HUES48 (cell line): ENCODE data around the gene ASTN2.

Source experiments
- H3K27ac ChIP-seq: one replicate; pipeline ENCODE4 v1.7.0; 2013; ENCODE audit warnings: low read depth, low read length, inconsistent platforms
- H3K27me3 ChIP-seq: 2 replicates; pipeline ENCODE4 v1.6.1; 2013; ENCODE audit warnings: mild to moderate bottlenecking, low read length; ENCODE audit not compliant: control insufficient read depth, insufficient read depth
- H3K36me3 ChIP-seq: 2 replicates; pipeline ENCODE4 v1.6.1; 2013; ENCODE audit warnings: low read length; ENCODE audit not compliant: control insufficient read depth, insufficient read depth
- H3K4me1 ChIP-seq: 2 replicates; pipeline ENCODE4 v1.6.1; 2013; ENCODE audit warnings: mild to moderate bottlenecking, low read length; ENCODE audit not compliant: control insufficient read depth, insufficient read depth
- H3K4me3 ChIP-seq: 2 replicates; pipeline ENCODE4 v1.5.1; 2013; ENCODE audit warnings: mild to moderate bottlenecking, low read depth, low read length
- H3K9ac ChIP-seq: 2 replicates; pipeline ENCODE4 v1.6.1; 2013; ENCODE audit warnings: mild to moderate bottlenecking, low read depth, low read length, moderate library complexity
- H3K9me3 ChIP-seq: 2 replicates; pipeline ENCODE4 v1.6.1; 2013; ENCODE audit warnings: low read length; ENCODE audit not compliant: control insufficient read depth, insufficient read depth

The ASTN2 gene

DNA sequence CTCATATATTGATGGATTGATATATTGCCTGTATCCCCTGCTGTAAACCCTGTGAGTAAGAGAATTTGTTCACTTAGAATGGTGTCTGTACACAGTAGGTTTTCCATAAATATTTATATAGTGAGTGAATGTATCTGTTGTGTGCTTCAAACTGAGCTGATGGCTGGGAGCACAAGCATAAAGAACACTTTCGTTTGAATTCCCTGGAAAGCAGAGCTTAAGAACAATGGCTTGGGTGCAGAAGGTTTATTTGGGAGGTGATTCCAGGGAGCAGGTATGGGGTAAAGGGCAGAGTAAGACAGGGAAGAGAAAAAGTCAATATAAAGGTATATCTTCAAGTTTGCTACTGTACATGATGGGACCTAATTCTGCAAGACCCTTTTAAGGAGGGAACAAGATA is 918.7 kb downstream of the ASTN2 start:
- Histone ChIP-seq H3K9ac (no peak overlapping the region), H3K4me3 (no peak overlapping the region), H3K9me3 (no peaks in the 10 kb centered on the region), H3K27me3 (no peaks in the 10 kb centered on the region), H3K4me1 (peaks cover 22% of the 10 kb centered on the region), H3K27ac (no peak overlapping the region), H3K36me3 (no peaks in the 10 kb centered on the region)

GRCh38 chr9:116495725-116496124 is 919.1 kb downstream of the ASTN2 start:
- no peak overlapping the region for H3K9ac ChIP-seq
- no peak overlapping the region for H3K4me3 ChIP-seq
- no peaks in the 10 kb centered on the region for H3K27me3 ChIP-seq
- no peaks in the 10 kb centered on the region for H3K36me3 ChIP-seq
- H3K9me3 ChIP-seq: no peaks in the 10 kb centered on the region
- no peak overlapping the region for H3K27ac ChIP-seq
- peaks cover 25% of the 10 kb centered on the region for H3K4me1 ChIP-seq

- Histone ChIP-seq H3K36me3 (no peaks in the 10 kb centered on the region), H3K4me1 (peaks cover 21% of the 10 kb centered on the region), H3K9me3 (no peaks in the 10 kb centered on the region), H3K27ac (no peak overlapping the region), H3K9ac (no peak overlapping the region), H3K4me3 (no peak overlapping the region), H3K27me3 (no peaks in the 10 kb centered on the region)
These were observed 919.8 kb downstream of the ASTN2 start for GRCh38 chr9:116494815-116495634.

- Histone ChIP-seq H3K9me3 (no peaks in the 10 kb centered on the region), H3K27me3 (no peaks in the 10 kb centered on the region), H3K4me3 (no peak overlapping the region), H3K4me1 (peaks cover 20% of the 10 kb centered on the region), H3K36me3 (no peaks in the 10 kb centered on the region), H3K27ac (no peak overlapping the region), H3K9ac (no peak overlapping the region)
These were observed 921.5 kb downstream of the ASTN2 start for GRCh38 chr9:116493183-116493860.

DNA sequence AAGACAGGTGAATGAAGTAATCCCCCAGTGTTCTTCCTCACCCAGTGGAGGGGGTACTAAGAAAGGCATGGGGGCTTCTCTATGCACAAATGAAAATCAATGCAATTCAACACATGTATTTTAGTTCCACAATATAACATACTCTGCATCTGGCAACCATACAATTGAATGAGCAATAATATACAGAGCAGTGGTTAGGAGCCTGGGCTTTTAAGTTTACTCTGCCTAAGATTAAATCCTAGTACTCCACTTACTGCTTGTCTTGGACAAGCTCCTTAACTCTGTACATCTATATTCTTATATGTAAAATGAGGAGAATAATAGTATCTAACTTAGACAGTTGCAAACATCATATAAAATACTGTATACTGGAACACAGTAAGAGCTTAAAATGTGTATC is 923.2 kb downstream of the ASTN2 start:
- Histone ChIP-seq H3K9me3 (no peaks in the 10 kb centered on the region), H3K27ac (no peak overlapping the region), H3K4me3 (no peak overlapping the region), H3K4me1 (peaks cover 20% of the 10 kb centered on the region), H3K27me3 (no peaks in the 10 kb centered on the region), H3K36me3 (no peaks in the 10 kb centered on the region), H3K9ac (no peak overlapping the region)

GRCh38 chr9:116491219-116491618 is 923.6 kb downstream of the ASTN2 start:
- peaks cover 20% of the 10 kb centered on the region for H3K4me1 ChIP-seq
- no peaks in the 10 kb centered on the region for H3K9me3 ChIP-seq
- H3K4me3 ChIP-seq: no peak overlapping the region
- H3K27ac ChIP-seq: no peak overlapping the region
- no peaks in the 10 kb centered on the region for H3K27me3 ChIP-seq
- no peak overlapping the region for H3K9ac ChIP-seq
- H3K36me3 ChIP-seq: no peaks in the 10 kb centered on the region

DNA sequence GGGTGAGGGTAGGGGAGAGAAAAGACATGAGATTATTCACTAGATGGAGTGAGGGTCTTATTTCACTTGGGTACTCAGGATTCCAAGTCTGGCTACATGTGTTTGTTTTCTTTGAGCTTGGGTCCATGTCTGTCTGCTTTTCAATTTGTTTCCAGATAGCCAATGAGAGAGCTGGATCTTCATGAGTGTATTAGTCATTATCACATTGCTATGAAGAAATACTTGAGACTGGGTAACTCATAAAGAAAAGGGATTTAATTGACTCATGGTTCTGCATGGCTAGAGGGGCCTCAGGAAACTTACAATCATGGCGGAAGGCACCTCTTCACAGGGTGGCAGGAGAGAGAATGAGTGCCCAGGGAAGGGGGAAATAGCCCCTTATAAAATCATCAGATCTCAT is 924.5 kb downstream of the ASTN2 start:
- H3K9me3 ChIP-seq: no peaks in the 10 kb centered on the region
- H3K4me3 ChIP-seq: no peak overlapping the region
- peaks cover 20% of the 10 kb centered on the region for H3K4me1 ChIP-seq
- H3K27me3 ChIP-seq: no peaks in the 10 kb centered on the region
- H3K27ac ChIP-seq: no peak overlapping the region
- H3K9ac ChIP-seq: no peak overlapping the region
- H3K36me3 ChIP-seq: no peaks in the 10 kb centered on the region

DNA sequence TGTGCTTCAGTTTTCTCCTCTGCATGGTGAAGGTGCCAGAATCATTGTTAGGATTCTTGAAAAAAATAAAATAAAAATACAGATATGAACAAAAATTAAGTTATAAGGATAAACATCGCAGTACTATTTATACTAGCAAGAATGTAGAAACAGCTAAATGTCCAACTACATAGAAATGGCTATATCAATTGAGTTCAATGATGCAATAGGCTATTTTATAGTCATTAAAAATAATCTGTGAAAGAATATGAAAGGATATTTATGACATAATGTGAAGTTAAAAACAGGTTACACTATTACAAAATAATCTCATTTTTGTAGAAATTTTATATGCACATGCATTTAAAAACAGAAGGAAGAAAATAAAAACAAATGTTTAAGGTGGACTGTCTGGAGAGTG is 926.5 kb downstream of the ASTN2 start:
- Histone ChIP-seq H3K36me3 (no peaks in the 10 kb centered on the region), H3K27me3 (no peaks in the 10 kb centered on the region), H3K27ac (no peak overlapping the region), H3K4me1 (peaks cover 15% of the 10 kb centered on the region), H3K4me3 (no peak overlapping the region), H3K9ac (no peak overlapping the region), H3K9me3 (no peaks in the 10 kb centered on the region)

- Histone ChIP-seq H3K9me3 (no peaks in the 10 kb centered on the region), H3K27me3 (no peaks in the 10 kb centered on the region), H3K4me1 (peaks cover 11% of the 10 kb centered on the region), H3K27ac (no peak overlapping the region), H3K36me3 (no peaks in the 10 kb centered on the region), H3K4me3 (no peak overlapping the region), H3K9ac (no peak overlapping the region)
These were observed 930.3 kb downstream of the ASTN2 start for GRCh38 chr9:116484492-116485061.

DNA sequence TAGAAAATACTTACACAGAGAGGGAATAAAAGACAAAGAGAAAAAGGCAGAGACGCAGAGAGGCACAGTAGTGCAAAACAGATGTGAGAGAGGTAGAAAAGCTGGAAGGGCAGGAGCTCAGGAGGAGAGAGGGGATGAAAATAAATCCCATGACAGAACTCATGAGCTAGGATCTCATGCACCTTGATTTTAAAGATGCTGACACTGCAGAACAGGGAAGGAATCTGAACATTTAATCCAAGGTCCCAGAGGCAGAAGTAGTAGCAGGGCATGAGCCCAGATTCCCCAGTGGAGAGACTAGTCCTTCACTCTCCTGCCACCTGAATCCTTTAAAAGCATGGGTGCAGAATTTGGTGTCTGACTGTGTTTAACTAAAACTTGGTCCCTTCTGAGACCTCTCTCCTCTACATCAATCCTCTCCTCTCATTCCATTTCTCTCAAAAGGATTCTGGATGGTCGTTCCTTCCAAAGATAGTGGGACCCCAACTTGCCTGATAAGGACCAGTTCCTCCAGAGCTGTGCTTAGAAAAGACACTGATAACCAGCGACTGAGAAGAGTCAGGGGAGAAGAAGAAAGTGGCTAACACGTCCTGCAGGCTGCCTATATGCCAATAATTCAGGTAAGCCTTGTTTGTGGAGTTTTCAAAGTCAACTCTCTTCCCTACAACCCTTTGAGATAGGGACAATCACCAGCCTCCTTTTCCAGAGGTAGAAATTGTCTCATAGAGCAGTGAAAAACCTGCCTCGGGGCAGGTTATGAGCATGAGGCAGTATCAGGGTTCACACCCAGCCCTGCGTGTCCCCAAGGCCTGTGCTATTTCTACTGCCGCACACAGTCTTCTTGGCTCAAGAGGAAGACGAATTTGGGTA is 931.0 kb downstream of the ASTN2 start:
- Histone ChIP-seq H3K27ac (no peak overlapping the region), H3K27me3 (no peaks in the 10 kb centered on the region), H3K4me3 (no peak overlapping the region), H3K9me3 (no peaks in the 10 kb centered on the region), H3K36me3 (no peaks in the 10 kb centered on the region), H3K4me1 (peaks cover 11% of the 10 kb centered on the region), H3K9ac (no peak overlapping the region)
